Right cardiac atrium (tissue), 5 donors: ENCODE measurements around the gene VPS35L. TPM values are rescaled to one million over a fixed set of nuclear protein-coding genes. Genes with fewer than 3 reads are reported as not detected.
A peak's percentile ranks its signal among the peaks of the same experiment; 100 is the strongest.

Experiments
- ATAC-seq, 2 donors: fragments of 200-7000 bp; cut with Tn5 transposase; one replicate each; pipeline versions ENCODE4 v1.8.0 to v1.9.1; 2020; ENCODE audit warnings: moderate library complexity in 2 of 2, mild to moderate bottlenecking in 1 of 2
- DNase-seq, 3 donors: peaks; one replicate each; pipeline ENCODE4 v3.0.0-alpha.2; 2020
- H3K27ac ChIP-seq: one replicate; pipeline ENCODE4 v1.5.1; 2013; ENCODE audit warnings: mild to moderate bottlenecking, low read length, control low read depth, moderate library complexity
- H3K27me3 ChIP-seq: one replicate; pipeline ENCODE4 v1.6.1; 2013; ENCODE audit not compliant: control insufficient read depth, insufficient read depth
- H3K4me1 ChIP-seq: one replicate; pipeline ENCODE4 v1.6.1; 2013; ENCODE audit warnings: low read length; ENCODE audit not compliant: control insufficient read depth, insufficient read depth
- H3K4me3 ChIP-seq: one replicate; pipeline ENCODE4 v1.5.1; 2013; ENCODE audit warnings: low read length, control low read depth
- H3K9me3 ChIP-seq: one replicate; pipeline ENCODE4 v1.6.1; 2013; ENCODE audit warnings: low read length; ENCODE audit not compliant: control insufficient read depth
- WGBS: extraction: QIAGEN DNeasy Blood & Tissue Kit; methylation state at CpG from one replicate; pipeline ENCODE4 v1.1.7; 2013; 5-methylcytosine and 5-hydroxymethylcytosine counted together
- intact Hi-C, 4 donors: fragments of 100-400 bp; cut with DNase I; formaldehyde crosslinking; loops; one replicate each; pipeline versions ENCODE4 v1.11.0 to v1.14.0; 2022 to 2023
- polyA plus RNA-seq: library from polyadenylated mRNA; stranded (reverse); fragments of 200-250 nt; gene quantifications from one replicate; pipeline ENCODE4 v1.2.3, GENCODE V29; 2013
- total RNA-seq, 4 donors: library from RNA; stranded (reverse); fragmentation: NEBNext Ultra II Directional; extraction: Animal tissue kit (Norgen Biotek cat#: 25700); gene quantifications; one replicate each; pipeline ENCODE4 v1.2.1, GENCODE V29; 2021
- donor health status: healthy with polysubstance abuse.
- donor health status: DM: no; HTN: yes; CAD: no.
- donor health status: DM: no; HTN: no; CAD: no.
- donor health status: DM: no; HTN: yes; CAD: no; lungs with severe emphysema.
- donor health status: DM: yes; HTN: yes; CAD: no.

VPS35L gene
- total and polyA plus RNA-seq, 5 donors, result 19.8 to 40.1 (median 33.1) TPM

DNA sequence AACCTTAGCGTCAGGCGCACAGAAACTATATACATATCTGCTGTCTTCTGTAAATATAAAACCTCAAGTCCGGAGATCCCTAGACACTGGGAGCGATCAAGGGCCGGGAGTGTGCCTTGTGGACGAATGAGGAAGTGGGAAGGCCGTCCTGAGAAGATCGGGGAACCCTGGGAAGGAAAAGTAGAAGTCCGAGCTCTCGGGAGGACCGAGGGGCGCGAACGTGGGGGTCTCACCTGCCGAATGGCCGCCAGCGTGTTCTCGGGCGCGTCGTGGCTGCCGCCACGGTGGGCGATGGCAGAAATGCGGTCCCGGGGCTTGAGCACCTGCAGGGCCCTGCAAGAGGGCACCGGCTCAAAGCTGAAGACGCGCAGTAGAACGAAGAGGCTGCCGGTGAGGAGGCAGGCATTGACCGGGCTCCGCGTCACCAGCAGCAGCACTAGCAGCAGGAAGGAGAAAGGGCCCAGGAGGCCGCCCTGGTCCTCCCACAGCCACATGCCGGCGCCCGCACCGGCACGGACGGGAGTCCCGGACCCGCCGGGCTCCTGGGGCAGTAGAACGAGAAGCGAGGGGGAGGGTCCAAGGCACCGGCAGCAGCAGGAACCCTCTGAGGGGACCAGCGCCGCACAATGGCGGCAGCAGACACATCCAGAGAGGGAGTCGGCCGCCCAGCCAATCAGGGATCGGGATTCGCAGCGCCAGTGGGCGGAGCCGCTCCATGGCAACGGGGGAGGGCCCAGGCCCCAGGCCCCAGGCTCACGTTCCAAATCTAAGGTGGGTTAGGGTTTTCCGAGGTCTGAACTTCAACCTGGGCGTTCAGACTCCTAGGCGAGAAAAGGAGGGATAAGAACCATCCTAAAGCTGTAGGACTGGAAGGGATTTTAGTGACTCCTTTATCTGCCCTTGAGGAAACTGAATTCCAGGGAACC is 33.8 kb upstream of the VPS35L start, which contains the start of gene GDE1:
Gene GDE1 (minus strand): TSS at position 628 of the 926 bp plus-strand sequence. CDS start 134 bp downstream, at position 494.
- Histone ChIP-seq H3K9me3 (no peaks in the 10 kb centered on the region), H3K27ac (peak within 1 kb of the TSS; percentile 95), H3K4me1 (peaks cover 6% of the 10 kb centered on the region), H3K27me3 (no peaks in the 10 kb centered on the region), H3K4me3 (peak within 1 kb of the TSS; percentile 68)
- under 1% methylated on average over 62 of the region's 62 CpGs for WGBS
- DNase-seq (peak; percentile 95 to 99 (median 98)), ATAC-seq (peak; percentile 93 to 95)
- intact Hi-C loops, result no loop called here

DNA sequence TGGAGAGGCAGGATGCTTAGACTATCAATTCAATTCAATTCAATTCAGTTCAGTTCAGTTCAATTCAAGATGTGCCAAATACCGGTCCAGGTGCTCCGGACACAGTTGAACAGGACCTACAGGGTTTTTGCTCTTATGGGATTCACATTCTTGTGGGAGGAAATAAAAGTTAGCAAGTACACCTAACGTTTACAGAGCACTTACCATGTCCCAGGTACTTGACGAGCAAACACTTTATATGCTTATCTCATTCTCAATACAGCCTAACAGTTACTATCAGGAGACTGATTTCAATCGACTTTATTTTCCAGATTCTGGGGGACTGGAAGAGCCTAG is 33.1 kb upstream of the VPS35L start:
- intact Hi-C loops, result no loop called here
- H3K27ac ChIP-seq, result no peak overlapping the region
- ATAC-seq (no peak), DNase-seq (no peak)
- H3K4me3 ChIP-seq, result no peak overlapping the region
- no peaks in the 10 kb centered on the region for H3K9me3 ChIP-seq
- no peaks in the 10 kb centered on the region for H3K27me3 ChIP-seq
- WGBS, result 28% methylated on average over 5 of the region's 5 CpGs
- peaks cover 6% of the 10 kb centered on the region for H3K4me1 ChIP-seq

DNA sequence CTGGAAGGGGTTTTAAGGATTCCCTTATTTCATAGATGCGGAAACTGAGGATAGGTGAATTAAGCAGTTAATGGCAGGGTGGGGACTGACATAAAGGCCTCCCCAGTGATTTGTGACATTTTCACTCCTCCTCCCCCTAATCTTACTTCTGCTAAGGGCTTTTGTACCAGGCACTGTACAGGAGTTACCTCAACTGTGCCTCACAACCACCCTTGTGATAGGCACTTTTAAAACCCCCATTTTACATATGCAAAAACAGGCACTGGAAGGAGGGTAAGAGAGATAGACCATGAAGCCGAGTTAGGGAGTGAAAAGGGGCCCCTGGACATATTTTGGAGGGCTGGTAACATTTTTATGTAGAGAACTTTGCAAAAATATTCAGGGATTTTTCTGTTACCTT is 32.7 kb upstream of the VPS35L start:
- WGBS, result 94% methylated on average over 2 of the region's 2 CpGs
- DNase-seq (no peak), ATAC-seq (no peak)
- Histone ChIP-seq H3K4me3 (no peak overlapping the region), H3K4me1 (peaks cover 6% of the 10 kb centered on the region), H3K27ac (no peak overlapping the region), H3K9me3 (no peaks in the 10 kb centered on the region), H3K27me3 (no peaks in the 10 kb centered on the region)
- intact Hi-C loops, result no loop called here

DNA sequence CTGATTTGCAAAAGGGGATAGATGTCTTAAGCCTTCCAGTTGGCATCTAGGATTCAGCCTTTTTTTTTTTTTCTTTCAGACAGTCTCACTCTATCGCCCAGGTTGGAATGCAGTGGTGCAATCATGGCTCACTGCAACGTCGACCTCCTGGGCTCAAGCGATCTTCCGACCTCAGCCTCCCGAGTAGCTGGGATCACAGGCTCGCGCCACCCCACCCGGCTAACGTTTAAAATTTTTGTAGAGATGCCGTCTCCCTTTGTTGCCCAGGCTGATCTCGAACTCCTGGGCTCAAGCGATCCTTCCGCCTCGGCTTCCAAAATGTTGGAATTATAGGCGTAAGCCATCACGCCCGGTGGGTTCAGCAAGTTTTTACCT is 32.3 kb upstream of the VPS35L start:
- 76% methylated on average over 18 of the region's 18 CpGs for WGBS
- DNase-seq (peak in 1 of 3 donors; percentile 60), ATAC-seq (no peak)
- Histone ChIP-seq H3K9me3 (no peaks in the 10 kb centered on the region), H3K27ac (no peak overlapping the region), H3K27me3 (no peaks in the 10 kb centered on the region), H3K4me1 (peaks cover 6% of the 10 kb centered on the region), H3K4me3 (no peak overlapping the region)
- intact Hi-C loops, result no loop called here

DNA sequence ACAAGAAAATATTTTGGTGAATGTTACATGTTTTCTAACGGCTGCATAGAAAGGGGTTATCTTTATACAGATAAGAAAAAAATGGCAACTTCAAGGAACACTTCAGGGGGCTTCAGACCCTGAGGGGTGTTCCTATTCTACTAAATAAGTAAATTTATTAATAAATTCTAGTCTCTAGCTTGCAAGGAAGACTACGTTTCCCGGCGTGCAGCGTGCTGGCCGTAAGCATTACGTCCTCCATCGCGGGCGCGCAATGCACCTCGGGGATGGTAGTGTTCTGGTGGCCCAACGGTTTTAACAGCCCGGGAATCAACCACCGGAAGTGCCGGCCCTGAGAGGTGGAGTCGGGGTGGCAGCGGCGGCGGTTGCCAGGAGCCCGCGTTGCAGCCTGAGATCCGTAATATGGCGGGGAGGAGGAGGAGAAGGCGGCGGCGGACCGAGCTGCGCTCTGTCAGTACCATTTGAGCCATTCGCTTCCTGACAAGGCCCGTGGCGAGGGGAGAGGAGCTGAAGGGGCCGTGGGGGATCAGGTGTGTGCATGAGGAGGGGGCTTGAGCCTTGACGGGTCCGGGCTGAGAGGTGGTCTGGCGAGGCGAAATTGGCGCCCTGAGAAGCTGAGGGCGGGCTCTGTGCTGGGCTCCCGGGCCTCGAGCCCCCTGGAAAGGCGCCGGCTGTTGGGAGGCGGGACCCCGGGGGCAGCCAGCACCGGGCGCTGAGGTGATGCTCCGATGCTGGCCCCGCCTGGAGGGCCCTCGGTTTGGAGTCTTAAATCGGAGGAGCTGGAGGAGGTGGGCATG is 31.7 kb upstream of the VPS35L start, which contains the start of gene CCP110:
Gene CCP110 (plus strand): TSS at position 384 of the 797 bp plus-strand sequence. CDS start 3,940 bp downstream, outside the sequence.
- H3K4me1 ChIP-seq, result peaks cover 6% of the 10 kb centered on the region

DNA sequence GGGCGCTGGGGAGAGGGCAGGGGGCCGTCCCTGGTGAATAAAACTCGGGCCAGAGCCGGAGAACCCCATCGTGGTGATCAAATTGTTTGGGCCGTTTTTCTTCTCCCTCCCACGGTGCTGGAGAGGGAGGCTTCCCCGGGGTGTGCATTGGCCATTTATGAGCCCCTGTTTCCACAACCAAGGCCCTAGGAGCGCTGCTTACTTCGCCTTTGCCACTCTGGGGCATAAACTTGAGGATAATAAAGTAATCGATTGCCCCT is 31.2 kb upstream of the VPS35L start:
- WGBS, result under 1% methylated on average over 11 of the region's 11 CpGs
- no peaks in the 10 kb centered on the region for H3K27me3 ChIP-seq
- peak overlapping the region; percentile 84 for H3K4me3 ChIP-seq
- DNase-seq (no peak), ATAC-seq (peak; percentile 0 to 1)
- no peaks in the 10 kb centered on the region for H3K9me3 ChIP-seq
- intact Hi-C loops, result no loop called here
- no peak overlapping the region for H3K27ac ChIP-seq
- peaks cover 6% of the 10 kb centered on the region for H3K4me1 ChIP-seq

More for the DNA sequence above, 31.7 kb upstream of the VPS35L start, which contains the start of gene CCP110:
- no peaks in the 10 kb centered on the region for H3K9me3 ChIP-seq
- ATAC-seq (peak; percentile 94 to 95), DNase-seq (peak; percentile 98 to 99 (median 98))
- H3K27me3 ChIP-seq, result no peaks in the 10 kb centered on the region
- intact Hi-C loops, result no loop called here
- peak within 1 kb of the TSS; percentile 43 for H3K27ac ChIP-seq
- H3K4me3 ChIP-seq, result peak within 1 kb of the TSS; percentile 84
- 1% methylated on average over 51 of the region's 51 CpGs for WGBS

DNA sequence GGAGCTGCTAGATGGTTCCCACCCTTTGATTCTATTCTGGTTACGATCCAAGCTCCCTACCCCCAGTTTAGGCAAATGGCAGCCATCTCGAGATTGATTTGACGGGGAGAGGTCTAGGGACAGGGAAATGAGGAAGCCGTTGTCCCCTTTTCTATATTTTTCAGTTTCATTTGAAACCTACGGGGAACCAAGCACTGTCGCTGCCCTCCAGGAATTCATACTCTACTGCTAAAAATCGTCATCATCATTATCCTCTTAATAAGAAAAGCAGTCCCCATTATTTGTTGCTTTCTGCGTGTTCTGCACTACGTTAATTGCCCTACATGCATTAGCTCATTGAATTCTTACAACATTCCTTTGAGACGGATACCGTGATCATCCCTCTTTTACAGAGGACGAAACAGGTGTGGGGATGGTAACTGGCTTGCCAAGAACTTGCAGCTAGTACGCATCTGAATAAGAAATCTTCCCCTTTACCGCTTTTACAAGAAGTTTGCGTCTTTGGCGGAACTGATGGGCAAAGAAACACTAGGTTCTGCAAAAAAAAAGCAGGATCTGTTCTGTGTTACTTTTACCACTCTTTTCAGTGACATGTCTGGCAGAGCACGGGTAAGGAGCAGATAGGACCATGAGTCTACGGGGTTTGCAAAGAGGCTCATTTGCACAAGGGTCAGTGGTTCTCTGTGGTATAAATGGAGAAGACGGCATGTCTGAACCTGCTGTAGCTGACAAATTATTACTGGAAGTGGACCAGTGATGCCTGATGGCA is 30.7 kb upstream of the VPS35L start:
- Histone ChIP-seq H3K4me1 (peaks cover 6% of the 10 kb centered on the region), H3K27me3 (no peaks in the 10 kb centered on the region), H3K4me3 (peak overlapping the region; percentile 84), H3K27ac (no peak overlapping the region), H3K9me3 (no peaks in the 10 kb centered on the region)
- no peak for DNase-seq
- WGBS, result 12% methylated on average over 19 of the region's 19 CpGs
- intact Hi-C loops, result no loop called here
- ATAC-seq, result no peak

DNA sequence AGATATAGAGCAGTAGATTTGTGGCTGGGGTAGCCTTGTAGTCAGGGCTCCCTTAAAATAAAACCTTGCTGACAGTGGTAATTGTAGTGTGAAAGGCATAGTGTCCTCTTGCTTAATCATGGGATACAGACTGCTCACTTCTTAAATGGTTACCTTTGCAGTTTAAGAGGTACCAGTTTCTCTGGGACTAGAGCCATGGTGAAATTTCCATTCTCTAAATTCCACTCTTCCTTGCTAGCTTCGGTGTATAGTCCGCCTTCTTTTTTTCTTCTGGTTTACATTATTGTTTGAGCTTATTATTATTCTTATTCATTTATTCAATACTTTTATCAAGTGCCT is 30.1 kb upstream of the VPS35L start:
- H3K4me1 ChIP-seq, result peaks cover 6% of the 10 kb centered on the region
- intact Hi-C loops, result no loop called here
- no peak overlapping the region for H3K27ac ChIP-seq
- DNase-seq, result no peak
- H3K4me3 ChIP-seq, result peak overlapping the region; percentile 84
- WGBS, result 81% methylated on average over 2 of the region's 2 CpGs
- no peaks in the 10 kb centered on the region for H3K27me3 ChIP-seq
- ATAC-seq, result no peak
- no peaks in the 10 kb centered on the region for H3K9me3 ChIP-seq

DNA sequence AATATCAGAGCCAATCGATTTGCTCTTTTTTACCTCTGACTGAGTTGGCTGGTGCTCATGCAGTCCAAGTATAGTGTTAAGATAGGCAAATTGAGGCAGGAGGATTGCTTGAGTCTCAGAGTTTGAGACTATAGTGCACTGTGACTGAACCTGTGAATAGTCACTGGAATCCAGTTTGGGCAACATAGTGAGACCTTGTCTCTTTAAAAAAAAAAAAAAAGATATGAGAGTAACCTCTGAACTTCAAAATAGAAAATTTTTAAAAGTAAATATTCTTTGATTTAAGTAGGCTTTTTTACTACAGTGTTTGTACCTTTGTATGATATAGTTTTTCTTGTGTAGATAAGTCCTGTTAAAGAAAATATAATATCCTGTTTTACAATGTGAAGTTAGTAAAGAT is 28.3 kb upstream of the VPS35L start:
- intact Hi-C loops, result no loop called here
- Histone ChIP-seq H3K4me3 (no peak overlapping the region), H3K27ac (no peak overlapping the region), H3K4me1 (peaks cover 4% of the 10 kb centered on the region), H3K27me3 (no peaks in the 10 kb centered on the region), H3K9me3 (no peaks in the 10 kb centered on the region)
- no peak for ATAC-seq
- DNase-seq, result no peak
- WGBS, result 91% methylated on average over 1 of the region's 1 CpG

DNA sequence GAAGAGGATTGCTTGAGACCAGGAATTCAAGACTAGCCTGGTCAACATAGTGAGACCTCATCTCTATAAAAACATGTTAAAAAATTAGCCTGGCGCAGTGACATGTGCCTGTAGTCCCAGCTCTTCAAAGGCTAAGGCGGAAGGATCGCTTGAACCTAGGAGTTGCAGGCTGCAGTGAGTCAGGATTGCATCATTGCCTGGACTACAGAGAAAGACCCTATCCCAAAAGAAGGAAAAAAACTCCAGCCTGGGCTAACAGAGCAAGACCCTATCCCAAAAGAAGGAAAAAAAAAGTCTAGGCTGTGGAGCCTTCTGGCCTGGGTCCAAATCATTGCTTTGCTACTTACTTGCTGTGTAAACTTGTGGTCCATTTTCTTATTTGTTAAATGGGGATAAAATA is 26.8 kb upstream of the VPS35L start:
- H3K4me3 ChIP-seq, result no peak overlapping the region
- intact Hi-C loops, result no loop called here
- WGBS, result 99% methylated on average over 3 of the region's 3 CpGs
- peaks cover 4% of the 10 kb centered on the region for H3K4me1 ChIP-seq
- H3K27me3 ChIP-seq, result no peaks in the 10 kb centered on the region
- no peak for DNase-seq
- ATAC-seq, result no peak
- H3K9me3 ChIP-seq, result no peaks in the 10 kb centered on the region
- no peak overlapping the region for H3K27ac ChIP-seq

DNA sequence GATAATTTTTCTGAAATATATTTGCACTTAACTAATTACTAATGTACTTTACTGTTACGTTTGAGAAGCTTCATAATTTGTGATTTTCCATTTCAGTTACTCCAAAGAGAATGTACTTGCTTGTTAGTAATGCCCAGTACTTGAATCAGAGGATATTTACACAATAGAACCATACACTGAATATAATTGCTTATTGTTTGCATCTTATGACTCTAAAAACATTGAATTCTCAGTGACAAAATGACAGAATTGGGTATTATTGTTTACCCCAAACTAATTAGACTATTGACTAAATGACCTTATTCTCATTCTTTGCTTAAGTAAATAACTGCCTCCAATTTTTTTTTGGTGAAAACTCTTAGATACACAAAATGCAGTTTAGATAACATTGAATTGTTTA is 22.9 kb upstream of the VPS35L start:
- H3K27me3 ChIP-seq, result no peaks in the 10 kb centered on the region
- intact Hi-C loops, result no loop called here
- no peaks in the 10 kb centered on the region for H3K9me3 ChIP-seq
- H3K4me3 ChIP-seq, result no peak overlapping the region
- no peak for ATAC-seq
- H3K4me1 ChIP-seq, result no peaks in the 10 kb centered on the region
- WGBS, result 88% methylated on average over 1 of the region's 1 CpG
- no peak for DNase-seq
- no peak overlapping the region for H3K27ac ChIP-seq
